ENCODE measurements around the gene EFL1. TPM values are rescaled to one million over a fixed set of nuclear protein-coding genes. Genes with fewer than 3 reads are reported as not detected.

EFL1 gene
- total and polyA plus RNA-seq, 2 of the 4 experiments (the other 2 are of a cell fraction) = 10.1 to 24.6 TPM

DNA sequence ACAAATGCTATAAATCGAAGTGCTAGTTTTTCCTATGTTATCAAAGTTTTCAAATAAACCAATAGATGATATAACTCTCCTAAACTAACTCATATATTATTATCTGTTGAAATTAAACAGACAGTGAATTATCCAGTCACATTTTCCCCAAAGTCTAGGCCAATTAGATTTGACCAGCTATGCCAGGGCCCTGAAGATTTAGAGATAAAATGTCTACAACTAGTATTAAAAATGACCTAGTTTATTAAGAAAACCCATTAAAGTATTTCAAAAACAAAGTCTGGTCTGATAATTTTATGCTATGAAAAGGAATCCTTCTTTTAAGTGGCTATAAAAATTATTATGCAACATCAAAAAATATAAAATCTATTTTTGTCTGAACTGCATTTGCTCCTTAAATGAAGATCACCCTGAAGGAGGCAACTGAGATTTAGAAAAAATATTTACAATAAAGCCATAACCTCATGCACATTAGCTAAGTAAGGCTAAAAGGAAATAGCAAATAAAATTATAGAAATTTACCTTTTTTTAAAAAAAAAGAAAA is 133.3 kb downstream of the EFL1 start:
- Histone ChIP-seq H2BK15ac (ENCODE audit: low read depth, low read length) (no peak overlapping the region), H3K4ac (ENCODE audit: low read depth, low read length) (no peak overlapping the region; the same call in 1 of the 2 replicates), H3K18ac (ENCODE audit: low read depth, low read length) (no peak overlapping the region), H3K56ac (ENCODE audit: extremely low read depth, insufficient read depth, low read length) (no peak overlapping the region), H3K4me2 (ENCODE audit: low read depth, low read length) (no peak overlapping the region), H2AFZ (replicated peaks; ENCODE audit: low read length, poor library complexity) (no peak overlapping the region), H4K5ac (ENCODE audit: low read depth, low read length) (no peak overlapping the region), H3K27me3 (ENCODE audit: control insufficient read depth, insufficient read depth, low read length) (no peaks in the 10 kb centered on the region), H4K8ac (ENCODE audit: low read depth in 2 of 2, low read length in 2 of 2) (peak overlapping the region in 1 of 2 experiments; percentile 68; a peak in 2 of 4 replicates), H3K4me3 (ENCODE audit: insufficient read depth, low read depth, low read length) (no peak overlapping the region), H3K9me1 (ENCODE audit: insufficient read depth, low read length) (peaks cover 28% of the 10 kb centered on the region), H3K27ac (ENCODE audit: insufficient read depth, low read length) (no peak overlapping the region), H3K9me3 (ENCODE audit: control insufficient read depth, insufficient read depth, low read length) (no peaks in the 10 kb centered on the region), H2BK120ac (ENCODE audit: low read depth, low read length) (no peak overlapping the region; the same call in 1 of the 2 replicates), H3K4me1 (ENCODE audit: control insufficient read depth, insufficient read depth, low read length) (peaks cover 28% of the 10 kb centered on the region), H2BK5ac (ENCODE audit: low read depth, low read length, poor library complexity, severe bottlenecking) (peak overlapping the region; percentile 95), H3K36me3 (ENCODE audit: control insufficient read depth, insufficient read depth, low read length) (no peaks in the 10 kb centered on the region), H4K20me1 (ENCODE audit: insufficient read depth, low read length) (no peaks in the 10 kb centered on the region), H3K23ac (ENCODE audit: low read depth, low read length) (no peak overlapping the region), H3K9ac (ENCODE audit: low read depth, low read length) (no peak overlapping the region), H2AK9ac (replicated peaks; ENCODE audit: low read depth, low read length, poor library complexity) (no peak overlapping the region), H4K91ac (ENCODE audit: insufficient read depth, low read depth, low read length) (no peak overlapping the region), H3K14ac (replicated peaks; ENCODE audit: low read depth, low read length) (no peak overlapping the region), H3K79me1 (ENCODE audit: low read depth in 1 of 2, low read length in 2 of 2) (peaks cover 2 to 28% of the 10 kb centered on the region in 2 experiments; a peak in 3 of 4 replicates), H2BK20ac (ENCODE audit: low read depth, low read length) (peak overlapping the region; percentile 13; the same call in 1 of the 2 replicates), H2AK5ac (ENCODE audit: low read depth, low read length) (no peak overlapping the region)
- DNase-seq (no peak), ATAC-seq (ENCODE audit: low read depth) (no peak)
- CTCF ChIA-PET = interaction anchor here (0.6 to 2.0 kb wide), 2 partner anchors 21 to 30 kb away, joined by 3 to 7 read pairs; no protein-coding TSS in a partner anchor
- in situ Hi-C loops (cut with MboI; ENCODE audit: low sequenced_read_pairs) = no loop called here
- TF ChIP-seq RCOR1 (IDR thresholded peaks at IDR 0.05; ENCODE audit: insufficient replicate concordance, low read length) (no peak), CEBPB (IDR thresholded peaks at IDR 0.05; ENCODE audit: low read depth, low read length) (0 out of 2 replicates have a peak, but pooled peaks have one; percentile 2)
- intact Hi-C loops (cut with micrococcal nuclease) = no loop called here
- POLR2A ChIA-PET (ENCODE audit: unreplicated experiment) = no interaction called here
- no CpG with 5 or more reads among the region's 1 CpG for WGBS, 2 experiments (ENCODE audit: extremely low coverage in 2 of 2, insufficient read length in 1 of 2)
- dilution Hi-C loops (cut with HindIII; ENCODE audit: low sequenced_read_pairs, unreplicated experiment) = no loop called here
- no TSS peak for BruUV-seq (replicated peaks)
